GM19351 (cell line): ENCODE measurements around the gene CCL27.
"Not testable (repeated sequence)": the region's sequence is repeated elsewhere in the genome, so short reads cannot be mapped to it uniquely, and the experiment has no call there.

Experiments
- ATAC-seq: cut with Tn5 transposase; IDR thresholded peaks from one replicate; pipeline ENCODE4 v1.9.1; 2021; ENCODE audit warnings: mild to moderate bottlenecking, moderate library complexity; ENCODE audit not compliant: unreplicated experiment

CCL27 gene

GRCh38 chr9:34651876-34652601, 10.4 kb downstream of the CCL27 start, which contains the start of gene IL11RA:
IL11RA (plus strand) TSS chr9:34652185; CDS start chr9:34655218, 3,033 bp downstream.
- peak; percentile 40 for ATAC-seq

DNA sequence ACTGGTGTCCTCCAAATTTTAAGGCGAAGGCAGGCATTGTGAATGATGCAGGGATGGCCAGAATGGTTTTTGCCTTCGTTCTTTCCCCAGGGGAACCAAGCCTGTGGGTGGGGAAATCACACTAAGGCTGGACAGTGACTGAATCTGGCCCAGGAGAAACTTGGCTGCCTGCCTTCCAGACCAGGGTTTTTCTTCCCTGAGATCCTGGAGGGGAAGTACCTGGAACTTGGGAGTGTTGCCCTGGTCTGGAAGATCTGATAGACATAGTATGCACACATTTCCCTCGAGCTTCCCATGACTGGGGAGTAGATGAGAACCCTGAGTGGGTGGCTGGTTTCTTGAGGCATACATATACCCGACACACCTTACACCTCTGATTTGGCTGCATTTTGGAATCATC, 11.1 kb downstream of the CCL27 start:
- no peak for ATAC-seq

- no peak for ATAC-seq
These were observed 11.6 kb downstream of the CCL27 start for GRCh38 chr9:34650816-34651215.

GRCh38 chr9:34648673-34649072, 13.8 kb downstream of the CCL27 start:
- ATAC-seq = no peak

DNA sequence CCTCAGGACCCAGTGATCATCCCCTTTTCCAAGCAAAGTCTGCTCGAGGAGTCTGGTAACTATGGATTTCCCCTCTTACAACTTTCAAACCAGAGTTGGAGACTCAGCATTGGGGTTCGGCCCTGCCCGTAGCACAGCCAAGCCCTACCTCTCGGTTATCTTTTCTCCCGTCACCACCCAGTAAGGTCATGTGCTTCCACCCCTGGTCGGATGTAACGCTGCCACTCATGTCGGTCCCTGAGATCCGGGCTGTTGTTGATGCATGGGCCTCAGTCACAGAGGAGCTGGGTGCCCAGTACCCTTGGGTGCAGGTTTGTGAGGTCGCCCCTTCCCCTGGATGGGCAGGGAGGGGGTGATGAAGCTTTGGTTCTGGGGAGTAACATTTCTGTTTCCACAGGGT, 14.8 kb downstream of the CCL27 start:
- no peak for ATAC-seq

GRCh38 chr9:34647084-34647403, 15.4 kb downstream of the CCL27 start:
- no peak for ATAC-seq

DNA sequence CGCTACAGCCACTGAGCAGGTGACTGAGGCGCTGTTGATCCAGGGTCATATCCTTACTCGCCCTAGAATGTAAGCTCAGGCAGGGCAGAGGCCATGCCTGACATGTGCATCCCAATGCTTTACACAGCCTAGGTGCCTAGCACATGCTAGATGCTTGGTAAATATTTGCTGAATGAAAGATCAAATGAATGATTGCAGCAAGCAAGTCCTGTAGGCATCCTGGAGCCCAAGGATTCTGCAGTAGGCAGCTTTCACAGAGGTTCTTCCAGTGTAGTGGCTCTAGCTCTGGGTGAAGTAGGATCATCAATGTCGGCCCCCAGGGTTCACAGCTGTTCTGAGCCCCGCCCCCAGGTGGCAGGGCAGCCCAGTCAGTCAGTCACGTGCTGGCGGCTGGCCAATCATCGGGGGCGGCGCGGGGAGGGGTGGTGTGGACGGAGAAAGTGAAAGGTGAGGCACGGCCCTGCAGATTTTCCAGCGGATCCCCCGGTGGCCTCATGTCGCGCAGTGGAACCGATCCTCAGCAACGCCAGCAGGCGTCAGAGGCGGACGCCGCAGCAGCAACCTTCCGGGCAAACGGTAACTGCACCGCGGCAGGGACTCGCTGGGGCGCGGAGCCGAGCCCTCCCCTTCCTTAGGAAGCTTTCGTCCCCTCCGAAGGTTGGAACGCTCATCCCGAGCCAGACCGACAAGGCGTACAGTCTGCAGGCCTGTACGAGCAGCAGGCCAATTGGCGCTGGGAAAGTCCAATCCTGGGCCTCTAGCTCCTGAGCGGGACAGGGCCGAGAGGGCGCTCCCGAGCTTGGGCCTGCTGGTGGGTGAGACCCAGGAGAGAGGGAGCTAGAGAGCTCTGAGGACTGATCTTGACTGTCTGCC, 16.0 kb downstream of the CCL27 start, which contains the start of gene GALT:
GALT (plus strand) TSS at position 465 of the 873 bp plus-strand sequence; CDS start at position 495, 30 bp downstream.
- peak; percentile 90 for ATAC-seq

DNA sequence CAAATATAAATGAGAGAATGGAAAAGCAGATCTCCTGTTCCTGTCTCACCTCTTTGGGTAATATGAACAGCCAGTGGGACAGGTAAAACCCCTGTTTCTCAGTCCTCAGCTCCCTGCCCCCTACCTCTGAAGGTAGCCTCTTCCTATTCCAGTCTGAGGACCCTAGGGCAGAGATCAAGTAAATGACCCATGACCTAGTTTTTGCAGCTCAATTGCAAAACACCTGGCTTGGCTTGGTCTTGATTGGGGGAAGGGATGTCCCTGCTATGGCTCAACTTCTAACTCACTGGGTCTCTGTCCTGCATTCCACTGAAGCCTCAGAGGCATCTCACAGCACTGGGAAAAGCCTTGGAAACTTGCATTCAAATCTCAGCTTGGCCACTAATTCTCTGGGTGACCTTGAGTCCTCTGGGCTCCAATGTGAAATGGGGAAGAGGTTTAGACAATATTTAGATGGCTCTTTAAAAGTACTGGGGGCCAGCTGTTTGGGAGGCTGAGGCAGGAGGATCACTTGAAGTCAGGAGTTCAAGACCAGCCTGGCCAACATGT, 17.6 kb downstream of the CCL27 start:
- ATAC-seq = no peak

- ATAC-seq = no peak
These were observed 19.8 kb downstream of the CCL27 start for GRCh38 chr9:34642679-34643078.

DNA sequence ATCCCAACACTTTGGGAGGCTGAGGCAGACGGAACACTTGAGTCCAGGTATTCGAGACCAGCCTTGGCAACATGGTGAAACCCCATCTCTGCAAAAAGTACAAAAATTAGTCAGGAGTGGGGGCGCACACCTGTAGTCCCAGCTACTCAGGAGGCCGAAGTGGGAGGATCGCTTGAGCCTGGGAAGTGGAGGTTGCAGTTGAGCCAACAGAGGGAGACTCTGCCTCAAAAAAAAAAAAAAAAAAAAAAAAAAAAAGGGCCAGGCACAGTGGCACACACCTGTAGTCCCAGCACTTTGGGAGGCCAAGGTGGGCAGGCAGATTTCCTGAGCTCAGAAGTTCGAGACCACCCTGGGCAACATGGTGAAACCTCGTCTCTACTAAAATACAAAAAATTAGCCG, 23.1 kb downstream of the CCL27 start:
- ATAC-seq = not testable (repeated sequence)

DNA sequence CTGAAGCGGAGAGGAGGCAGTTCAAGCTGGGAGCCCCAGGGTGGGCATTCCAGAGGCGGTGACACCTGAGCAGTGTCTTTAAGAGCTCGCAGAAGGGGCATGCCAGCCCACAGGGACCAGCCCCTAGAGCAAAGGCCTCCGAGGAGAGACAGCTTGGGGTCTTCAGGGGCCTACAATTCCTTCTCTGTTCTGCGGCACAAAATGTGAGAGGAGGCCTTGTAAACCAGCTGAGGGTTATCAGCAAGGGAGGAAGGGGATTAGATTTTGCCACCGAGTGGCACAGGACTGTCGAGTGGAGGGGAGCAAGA, 24.4 kb downstream of the CCL27 start:
- no peak for ATAC-seq

- peak; percentile 81 for ATAC-seq
These were observed 24.9 kb downstream of the CCL27 start, which contains the start of gene SIGMAR1 for GRCh38 chr9:34637356-34638137. SIGMAR1 (minus strand) TSS chr9:34637787; CDS start chr9:34637697, 90 bp downstream.

- ATAC-seq = no peak
These were observed 25.6 kb downstream of the CCL27 start for GRCh38 chr9:34636791-34637355.

DNA sequence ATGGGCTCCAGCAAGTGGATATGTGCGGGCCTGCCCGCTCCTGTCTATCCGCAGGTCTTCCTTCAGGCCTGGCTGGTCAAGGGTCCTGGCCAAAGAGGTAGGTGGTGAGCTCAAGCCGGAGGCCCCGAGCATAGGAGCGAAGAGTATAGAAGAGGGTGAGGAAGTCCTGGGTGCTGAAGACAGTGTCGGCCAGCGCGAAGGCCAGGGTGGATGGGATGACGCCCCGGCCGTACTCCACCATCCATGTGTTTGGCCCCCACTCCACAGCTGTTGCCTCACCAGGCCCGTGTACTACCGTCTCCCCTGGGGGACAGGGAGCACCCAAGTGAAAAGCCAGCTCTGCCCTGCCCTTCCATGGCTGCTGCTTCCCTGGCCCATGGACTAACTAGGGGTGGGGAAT, 26.9 kb downstream of the CCL27 start:
- ATAC-seq = no peak

- ATAC-seq = no peak
These were observed 27.8 kb downstream of the CCL27 start for GRCh38 chr9:34634551-34635248.

- ATAC-seq = peak; percentile 30
These were observed 28.5 kb downstream of the CCL27 start for GRCh38 chr9:34633851-34634550.

DNA sequence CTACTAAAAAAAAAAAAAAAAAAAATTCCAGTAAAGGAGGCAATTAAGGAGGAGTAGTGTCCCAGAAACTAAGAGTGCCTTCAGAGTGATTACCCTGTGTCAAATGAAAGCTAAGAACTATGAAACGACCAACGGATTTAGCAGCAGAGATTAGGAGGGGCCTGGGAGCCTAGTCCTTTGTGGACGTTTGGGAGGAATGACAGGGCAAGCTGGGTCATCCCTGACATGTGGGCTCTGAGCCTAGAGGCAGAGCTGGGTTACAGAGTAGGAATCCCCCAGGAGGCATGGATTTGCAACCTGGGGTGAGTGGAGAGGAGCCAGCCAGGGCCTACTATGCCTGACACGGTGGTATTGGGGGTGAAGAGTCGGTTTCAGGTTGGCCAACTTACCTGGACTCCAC, 29.3 kb downstream of the CCL27 start:
- ATAC-seq = no peak

GRCh38 chr9:34630402-34631154, 31.9 kb downstream of the CCL27 start:
- ATAC-seq = no peak

- no peak for ATAC-seq
These were observed 33.0 kb downstream of the CCL27 start for GRCh38 chr9:34629491-34629808.
